HG02798 (cell line): ENCODE data around the gene COASY.

ENCODE experiments used
- ATAC-seq: cut with Tn5 transposase; IDR thresholded peaks from one replicate; pipeline ENCODE4 v1.9.1; 2021; ENCODE audit warnings: mild to moderate bottlenecking; ENCODE audit not compliant: unreplicated experiment, poor library complexity

Gene COASY

DNA sequence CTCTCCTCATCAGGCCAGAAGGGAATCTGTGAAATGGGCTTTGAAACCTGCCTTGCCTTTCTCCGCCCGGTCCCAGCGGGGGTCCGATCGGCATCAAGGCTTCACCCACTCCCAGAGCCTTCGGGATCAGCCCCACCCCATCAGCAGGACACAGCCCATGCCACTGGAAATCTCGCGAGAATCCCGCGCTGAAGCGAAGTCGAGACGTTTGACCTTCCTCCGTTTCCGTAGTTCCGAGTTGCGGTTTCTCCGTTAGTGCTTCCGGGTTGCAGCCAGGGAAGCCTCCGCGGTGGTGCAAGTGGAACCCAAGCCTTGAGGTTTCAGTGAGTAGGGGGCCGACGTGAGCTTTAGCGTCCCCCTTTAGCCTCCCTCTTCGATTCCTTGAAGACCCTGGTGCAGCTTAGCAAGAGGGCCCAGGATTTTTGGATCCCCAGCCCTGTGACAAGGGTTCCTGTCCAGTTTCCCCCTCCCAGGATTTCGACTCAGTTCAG, at the start of gene COASY:
TSS of gene COASY (plus strand) at position 252 of the 491 bp plus-strand sequence. CDS start 475 bp downstream, outside the sequence.
- ATAC-seq, result peak; percentile 64

DNA sequence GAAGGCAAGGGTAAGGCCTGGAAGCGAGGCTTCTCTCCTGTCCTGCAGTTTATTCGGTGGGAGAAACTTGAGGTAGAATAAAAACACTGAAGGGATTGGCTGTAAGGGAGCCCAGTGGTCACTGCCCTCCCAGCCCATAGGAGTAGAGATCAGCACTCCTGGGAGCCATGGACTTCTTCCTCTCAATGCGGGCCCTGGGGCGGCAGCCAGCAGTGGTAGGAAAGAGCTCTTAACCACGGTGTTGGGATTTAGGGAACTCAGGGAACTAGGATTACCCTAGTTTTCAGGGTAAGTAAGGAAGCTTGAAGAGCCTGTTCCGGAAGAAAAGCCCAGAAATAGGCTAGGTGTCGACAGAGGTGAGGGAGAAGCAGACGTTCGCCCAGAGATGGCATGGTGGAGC, 49.7 kb upstream of the COASY start:
- ATAC-seq, result no peak

DNA sequence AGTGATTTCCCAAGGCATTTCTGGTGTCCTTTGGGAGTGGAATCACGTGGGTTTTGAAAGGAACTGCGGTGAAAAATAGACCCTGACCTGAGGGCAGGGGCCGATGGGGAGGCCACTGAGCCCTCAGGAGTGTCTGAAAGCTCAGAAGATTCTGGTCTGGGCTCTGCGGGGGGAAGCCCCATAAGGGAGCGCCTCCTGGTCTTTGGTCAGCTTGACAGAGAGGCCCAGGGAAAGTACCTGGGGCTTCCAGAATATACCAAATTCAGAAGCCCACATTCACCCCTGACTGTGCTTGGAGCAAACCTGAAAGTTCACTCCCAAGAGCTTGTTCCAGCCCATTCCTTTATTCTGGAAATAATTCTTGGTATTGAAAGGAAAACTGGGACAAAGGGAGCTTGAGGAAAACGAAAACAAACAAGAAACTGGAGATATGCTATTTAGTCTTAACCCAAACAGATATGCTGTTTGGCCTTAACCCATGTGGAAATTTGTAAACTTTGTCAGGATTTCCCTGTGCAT, 49.2 kb upstream of the COASY start:
- ATAC-seq, result peak; percentile 59

DNA sequence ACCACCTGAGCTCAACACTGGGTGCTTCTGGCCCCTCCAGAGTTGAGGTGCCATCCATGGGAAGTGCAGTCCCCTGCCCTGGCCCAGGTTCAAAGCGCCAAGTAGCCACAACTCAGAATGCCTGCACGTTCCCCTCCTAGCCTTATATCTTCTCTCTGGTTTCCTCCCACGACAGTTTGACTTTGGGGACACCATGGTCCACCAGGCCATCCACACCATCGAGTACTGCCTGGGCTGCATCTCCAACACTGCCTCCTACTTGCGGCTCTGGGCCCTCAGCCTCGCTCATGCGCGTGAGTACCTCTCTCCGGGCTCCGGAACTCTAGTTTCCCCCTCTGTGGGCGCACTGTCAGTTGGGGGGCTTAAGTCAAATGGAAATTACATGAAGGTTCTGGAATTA, 48.3 kb upstream of the COASY start:
- ATAC-seq, result no peak

DNA sequence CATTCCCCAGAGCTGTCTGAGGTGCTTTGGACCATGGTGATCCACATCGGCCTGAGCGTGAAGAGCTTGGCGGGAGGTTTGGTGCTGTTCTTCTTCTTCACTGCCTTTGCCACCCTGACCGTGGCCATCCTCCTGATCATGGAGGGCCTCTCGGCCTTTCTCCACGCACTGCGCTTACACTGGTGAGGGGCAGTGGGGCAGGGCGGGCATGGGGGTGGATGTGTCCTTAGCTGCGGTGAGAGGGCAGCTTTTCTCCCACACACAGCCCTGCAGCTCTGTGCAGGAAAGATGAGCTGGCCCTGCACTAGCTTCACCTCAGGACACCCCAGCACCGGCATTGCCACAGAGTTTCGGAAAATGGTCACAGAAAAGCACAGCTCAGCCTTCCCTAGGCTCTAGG, 47.7 kb upstream of the COASY start:
- no peak for ATAC-seq

DNA sequence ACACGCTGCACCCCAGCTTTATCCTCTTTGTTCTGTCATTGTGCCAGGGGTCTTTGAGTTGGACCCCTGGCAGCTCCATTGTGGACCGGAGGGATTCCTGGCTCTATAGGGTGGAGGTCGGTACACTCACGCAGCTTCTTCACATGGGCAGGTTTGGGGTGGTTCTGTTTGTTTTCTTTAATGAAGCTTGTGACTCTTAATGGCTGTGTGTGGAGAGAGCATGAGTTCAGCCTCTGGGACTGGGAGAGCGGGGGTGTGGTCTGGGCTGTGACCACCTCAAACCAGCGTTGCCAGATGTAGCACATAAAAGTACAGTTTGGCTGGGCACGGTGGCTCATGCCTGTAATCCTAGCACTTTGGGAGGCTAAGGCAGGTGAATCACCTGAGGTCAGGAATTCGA, 47.1 kb upstream of the COASY start:
- no peak for ATAC-seq

DNA sequence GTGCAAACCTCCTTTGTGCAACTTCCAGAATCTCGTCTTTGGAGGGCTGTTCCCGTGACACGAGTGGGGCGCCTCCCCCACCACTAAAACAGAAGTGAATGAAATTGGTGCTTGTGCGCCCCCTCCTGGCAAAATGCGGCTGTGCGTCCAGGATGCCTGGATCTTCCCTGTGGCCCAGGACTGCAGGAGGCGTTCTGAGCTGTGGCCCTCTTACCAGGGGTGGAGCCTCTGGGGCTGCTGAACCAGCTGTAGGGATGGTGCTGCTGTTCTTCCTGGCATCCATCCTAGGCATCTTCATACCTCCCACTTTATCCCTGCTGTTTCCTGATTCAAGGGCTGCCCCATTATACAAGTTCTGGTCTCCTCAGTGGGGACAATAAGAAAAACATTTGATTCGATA, 44.4 kb upstream of the COASY start:
- ATAC-seq, result no peak

DNA sequence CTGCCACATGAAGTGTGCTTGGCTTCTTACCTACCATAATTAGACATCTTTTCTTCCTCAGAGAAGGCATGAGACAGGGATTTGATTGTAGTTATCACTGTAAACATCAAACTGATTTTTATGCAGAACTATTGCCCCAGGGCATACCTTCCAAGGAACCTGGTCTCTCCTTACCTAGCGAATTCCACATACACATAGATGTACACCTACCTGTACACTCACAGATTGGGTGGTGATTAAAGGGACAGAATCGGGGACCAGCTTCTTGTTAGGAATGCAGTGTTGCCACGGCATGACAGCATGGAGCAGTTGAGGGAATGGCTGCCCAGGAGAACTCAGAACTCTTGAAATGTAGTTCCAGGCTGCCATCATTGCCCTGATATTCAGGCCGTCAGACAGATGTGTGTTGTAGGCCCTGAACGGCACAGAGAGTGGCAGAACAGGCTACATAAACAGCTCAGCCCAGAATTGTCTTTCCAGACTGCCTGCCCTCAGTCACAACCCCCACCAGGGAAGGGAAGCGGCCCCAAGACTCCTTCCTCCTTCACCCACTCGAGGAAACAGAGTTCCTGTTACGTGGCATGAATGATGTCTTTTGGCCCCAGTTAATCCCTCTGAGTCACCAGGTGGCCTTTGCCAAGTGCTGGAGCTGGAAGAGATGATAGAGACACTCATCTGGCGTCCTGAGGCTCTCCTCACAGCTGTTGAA, 43.7 kb upstream of the COASY start:
- no peak for ATAC-seq

DNA sequence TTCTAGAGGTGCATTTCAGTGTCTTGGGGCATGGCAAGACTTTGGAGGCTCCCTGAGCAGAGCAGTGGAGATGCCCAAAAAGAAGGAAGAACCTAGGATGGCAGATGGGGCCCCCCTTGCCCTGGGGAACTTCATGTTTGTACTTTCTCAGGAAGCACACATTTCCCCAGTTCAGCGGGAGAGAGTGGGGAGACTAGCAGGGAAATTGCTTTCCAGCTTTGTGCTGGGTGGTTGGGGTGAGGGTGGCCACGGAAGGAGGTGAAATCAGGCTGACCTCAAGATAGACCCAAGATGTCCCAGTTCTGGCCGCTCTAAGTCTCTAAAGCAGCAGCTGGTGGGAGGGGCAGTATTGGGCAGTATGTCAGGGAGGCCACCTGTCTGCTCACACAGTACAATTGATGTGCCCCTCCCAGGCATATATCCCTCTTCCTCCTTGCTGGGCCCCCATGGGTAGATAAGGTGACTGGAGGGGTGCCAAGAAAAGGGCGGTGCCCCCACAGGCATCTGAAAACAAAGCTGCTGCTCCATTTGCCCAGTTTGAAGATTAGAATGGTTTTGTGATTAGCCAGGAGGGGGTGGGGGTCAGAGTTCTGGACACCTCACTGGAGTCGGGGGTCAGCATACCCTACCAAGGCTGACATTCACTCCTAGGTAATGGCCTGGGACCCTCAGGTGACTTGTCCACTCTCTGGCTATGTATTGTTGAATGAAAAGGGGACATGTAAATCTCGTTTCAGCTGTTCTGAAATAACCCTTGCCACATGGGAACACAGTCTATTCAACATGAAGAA, 43.0 kb upstream of the COASY start:
- no peak for ATAC-seq

DNA sequence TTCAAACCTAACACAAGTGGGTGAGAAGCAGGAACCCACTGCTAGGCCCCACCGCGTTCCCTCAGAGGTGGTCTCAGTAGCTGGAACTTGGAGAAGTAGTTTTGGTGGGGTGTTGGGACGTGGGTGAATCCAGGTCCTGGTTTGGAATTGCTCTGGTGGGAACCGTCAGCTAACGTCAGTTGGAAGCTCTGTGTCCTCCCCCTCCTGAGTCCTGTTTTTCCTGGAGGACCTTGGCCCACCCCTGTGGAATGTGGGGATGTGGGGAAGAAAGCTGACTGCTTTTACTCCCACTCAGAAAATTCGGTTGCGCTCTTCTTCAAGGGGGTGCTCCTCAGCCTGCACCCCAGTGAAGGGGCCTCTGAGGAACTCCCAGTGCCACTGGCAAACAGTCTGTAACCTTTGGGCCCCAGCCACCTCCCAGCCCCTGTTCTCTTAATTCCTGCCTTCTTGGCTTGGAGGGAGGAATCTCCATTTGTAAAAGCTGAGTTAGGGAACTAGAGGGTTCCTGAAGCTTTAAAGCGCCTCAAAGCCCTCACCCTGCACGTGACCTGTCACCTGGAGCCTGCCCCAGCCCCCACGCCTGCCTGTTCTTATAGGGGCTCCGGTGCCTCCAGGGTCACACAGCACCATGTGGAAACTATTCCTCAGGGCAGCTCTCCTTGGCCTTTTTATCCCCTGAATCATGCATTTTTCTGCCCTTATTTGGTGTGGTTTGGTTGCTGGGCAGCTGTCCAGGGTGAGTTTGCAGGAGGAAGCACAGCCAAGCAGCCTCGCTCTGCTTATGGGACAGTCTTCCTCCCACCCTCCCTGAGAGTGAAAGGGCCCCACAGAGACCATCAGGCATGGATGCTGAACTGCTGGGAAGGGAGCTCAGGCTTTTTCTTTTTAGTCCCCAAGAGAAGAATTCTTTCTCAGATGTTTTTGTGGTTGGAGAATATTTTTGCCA, 42.1 kb upstream of the COASY start:
- no peak for ATAC-seq

DNA sequence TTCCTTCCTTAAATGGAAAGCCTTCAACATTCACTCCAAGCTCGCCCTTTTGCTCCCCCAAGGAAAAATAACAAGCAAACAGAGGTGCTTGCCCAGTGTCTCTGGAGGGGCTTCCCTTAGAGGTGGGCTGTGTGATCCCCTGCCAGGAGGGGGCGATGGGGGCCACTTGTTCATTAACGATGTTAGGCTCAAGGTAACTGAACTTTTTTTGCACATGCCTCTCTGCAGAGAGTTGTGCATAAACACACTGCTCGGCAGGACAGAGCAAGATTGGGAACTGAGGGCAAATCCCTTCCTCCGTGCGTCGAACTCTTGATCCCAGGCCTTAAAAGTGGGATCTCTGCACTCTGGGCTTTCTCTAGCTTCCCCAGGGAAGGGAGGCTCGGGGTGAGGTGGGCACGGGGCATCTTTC, 41.4 kb upstream of the COASY start:
- no peak for ATAC-seq

DNA sequence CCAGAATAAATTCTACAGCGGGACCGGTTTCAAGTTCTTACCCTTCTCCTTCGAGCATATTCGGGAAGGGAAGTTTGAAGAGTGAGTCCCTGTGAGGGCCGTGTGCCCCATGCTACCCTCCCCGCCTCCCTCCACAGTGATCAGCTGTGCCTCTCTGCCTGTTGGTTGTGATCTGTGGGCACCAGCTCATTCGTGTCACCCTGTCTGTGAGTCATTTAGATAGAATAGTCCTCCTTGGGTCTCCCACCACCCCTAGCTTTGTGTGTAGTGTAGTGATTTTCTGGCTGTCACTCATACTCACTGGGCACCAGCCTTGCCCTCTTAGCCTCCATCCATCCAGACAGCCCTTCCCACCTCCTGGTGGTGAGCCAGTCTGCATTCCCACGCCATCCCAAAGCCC, 40.9 kb upstream of the COASY start:
- ATAC-seq, result no peak

DNA sequence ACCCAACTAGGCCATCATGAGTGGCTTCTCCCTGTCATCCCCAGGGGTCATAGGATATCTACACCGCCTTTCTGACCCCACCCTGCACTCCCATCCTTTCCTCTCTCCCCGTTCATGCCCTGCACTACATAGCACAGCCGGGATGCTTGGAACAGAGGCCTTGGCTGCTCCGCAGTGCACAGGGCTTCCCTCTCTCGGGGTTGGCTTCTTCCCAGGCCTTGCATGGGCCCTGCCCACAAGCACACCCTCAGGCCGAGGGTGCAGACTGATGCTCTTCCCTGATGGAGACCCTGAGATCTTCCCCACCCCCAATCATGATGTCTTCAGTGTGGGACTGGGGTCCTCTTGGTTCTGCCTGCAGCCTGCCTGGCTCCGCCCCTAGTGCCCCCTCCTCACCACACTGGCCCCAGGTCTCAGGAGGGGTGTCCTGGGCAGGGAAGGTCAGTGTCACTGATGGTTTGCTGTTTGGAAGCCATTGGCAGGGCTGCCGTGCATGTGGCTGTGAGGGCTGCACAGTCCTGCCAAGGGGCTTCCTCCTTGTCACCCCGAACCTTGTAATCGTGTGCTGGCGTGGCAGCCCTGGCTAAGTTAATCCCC, 40.2 kb upstream of the COASY start:
- ATAC-seq, result no peak

DNA sequence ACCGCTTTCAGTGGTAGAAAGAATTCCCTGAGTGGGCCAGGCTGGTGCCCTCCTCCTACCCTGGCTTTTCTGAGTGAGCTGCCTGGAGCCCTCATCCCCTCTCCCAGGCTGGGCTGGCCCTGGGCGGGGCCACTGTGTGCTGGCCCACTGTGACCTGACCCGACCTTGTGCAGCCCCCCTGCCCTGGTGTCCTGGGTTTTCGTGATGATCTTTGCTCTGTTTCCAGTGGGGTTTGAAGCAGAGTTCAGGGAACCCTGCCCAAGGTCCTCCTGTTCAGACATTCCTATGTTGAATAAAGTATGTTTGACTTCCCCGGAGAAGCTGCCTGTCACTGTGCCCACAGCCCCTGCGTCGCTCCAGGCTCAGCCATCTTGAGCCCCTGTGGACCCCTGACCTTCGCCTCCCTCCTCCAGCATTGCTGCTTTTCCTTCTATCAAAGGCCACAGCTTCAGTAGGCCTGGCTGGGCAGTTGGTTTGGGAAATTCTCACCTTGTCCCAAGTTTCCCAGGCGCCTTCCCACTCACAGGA, 39.6 kb upstream of the COASY start:
- ATAC-seq, result no peak

DNA sequence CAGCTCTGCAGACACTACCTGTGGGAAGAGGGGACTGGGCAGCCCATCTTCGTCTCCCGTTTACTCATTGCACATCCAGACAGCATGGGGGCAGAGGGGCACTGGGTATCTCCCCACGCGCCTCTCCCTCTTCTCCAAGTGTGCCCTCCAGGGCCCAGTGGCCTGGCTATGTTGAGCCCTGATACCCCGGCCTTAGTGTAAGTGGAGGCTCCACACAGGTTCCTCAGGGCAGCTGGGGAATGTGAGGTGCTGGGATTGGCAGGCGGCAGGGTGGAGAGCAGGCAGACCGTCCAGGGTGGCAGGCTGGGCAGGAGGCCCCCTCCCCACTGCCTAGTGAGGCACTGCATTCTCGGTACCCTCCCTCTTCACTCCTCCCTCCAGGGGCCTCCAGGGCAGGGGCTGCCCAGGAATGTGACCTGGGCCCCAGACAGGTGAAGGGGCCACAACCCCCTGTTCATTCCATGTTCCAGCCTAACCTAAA, 39.1 kb upstream of the COASY start:
- ATAC-seq, result no peak

DNA sequence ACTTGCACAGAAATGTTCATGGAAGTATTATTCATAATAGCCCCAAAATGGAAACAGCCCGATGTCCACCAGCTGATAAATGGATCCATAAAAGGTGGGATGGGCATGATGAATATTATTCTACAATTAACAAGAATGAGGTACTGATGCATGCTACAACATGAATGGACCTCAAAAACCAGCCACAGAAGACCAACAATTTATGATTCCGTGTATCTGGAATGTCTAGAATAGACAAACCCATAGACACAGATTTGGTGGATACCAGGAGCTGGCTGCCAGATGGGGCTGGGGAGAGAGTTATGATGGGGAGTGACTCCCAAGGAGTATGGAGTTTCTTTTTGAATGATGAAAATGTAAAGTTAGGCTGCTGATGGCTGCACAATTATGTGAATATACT, 36.7 kb upstream of the COASY start:
- no peak for ATAC-seq

DNA sequence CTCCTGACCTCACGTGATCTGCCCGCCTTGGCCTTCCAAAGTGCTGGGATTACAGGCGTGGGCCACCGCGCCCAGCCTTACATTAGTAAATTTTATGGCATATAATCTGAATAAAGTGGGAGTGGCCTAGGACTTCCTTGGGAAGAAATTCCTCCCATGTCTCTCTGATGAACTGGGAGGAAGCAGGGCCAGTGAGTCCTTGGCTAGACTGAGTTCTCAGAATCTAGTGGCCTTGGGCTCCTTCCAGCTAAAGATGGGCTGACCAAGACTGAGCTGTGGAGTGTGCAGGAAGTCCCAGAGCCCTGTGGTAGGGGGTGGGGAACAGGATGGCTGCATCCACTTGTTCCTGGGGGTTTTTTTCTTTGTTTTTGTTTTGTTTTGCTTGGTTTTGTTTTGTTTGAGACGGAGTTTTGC, 35.9 kb upstream of the COASY start:
- no peak for ATAC-seq

DNA sequence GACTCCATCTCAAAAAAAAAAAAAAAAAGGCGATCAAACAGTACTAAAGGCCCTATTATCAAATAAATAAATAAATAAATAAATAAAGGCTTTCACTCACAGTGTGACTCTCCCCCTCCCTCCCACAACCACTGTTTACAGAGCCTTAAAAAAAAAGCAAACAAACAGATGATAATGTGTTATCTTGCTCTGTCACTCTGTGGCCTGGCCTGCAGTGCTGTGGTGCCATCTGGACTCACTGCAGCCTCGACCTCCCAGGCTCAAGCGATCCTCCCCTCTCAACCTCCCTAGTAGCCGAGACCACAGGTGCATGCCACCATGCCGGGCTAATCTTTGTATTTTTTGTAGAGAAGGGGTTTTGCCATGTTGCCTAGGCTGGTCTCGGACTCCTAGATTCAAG, 34.0 kb upstream of the COASY start:
- no peak for ATAC-seq

DNA sequence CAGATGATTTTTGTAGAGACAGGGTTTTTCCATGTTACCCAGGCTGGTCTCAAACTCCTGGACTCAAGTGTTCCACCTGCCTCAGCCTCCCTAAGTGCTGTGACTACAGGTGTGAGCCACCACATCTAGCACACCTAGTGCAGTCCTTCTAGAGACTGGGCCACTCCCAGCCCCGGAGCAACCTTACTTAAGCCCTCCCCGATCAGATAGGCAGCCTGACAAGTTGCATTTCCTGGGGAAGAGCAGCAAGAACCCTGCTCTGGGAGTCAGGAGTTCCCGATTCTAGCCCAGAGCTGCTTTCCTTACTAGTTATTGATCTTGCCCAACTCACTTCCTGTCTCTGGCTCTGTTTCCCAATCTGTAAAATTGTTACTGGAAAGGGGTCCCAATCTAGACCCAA, 32.9 kb upstream of the COASY start:
- ATAC-seq, result no peak
